ENCODE measurements around the gene ZNF688.
A peak's percentile ranks its signal among the peaks of the same experiment; 100 is the strongest.
"Not testable (repeated sequence)": the region's sequence is repeated elsewhere in the genome, so short reads cannot be mapped to it uniquely, and the experiment has no call there.

Gene ZNF688

DNA sequence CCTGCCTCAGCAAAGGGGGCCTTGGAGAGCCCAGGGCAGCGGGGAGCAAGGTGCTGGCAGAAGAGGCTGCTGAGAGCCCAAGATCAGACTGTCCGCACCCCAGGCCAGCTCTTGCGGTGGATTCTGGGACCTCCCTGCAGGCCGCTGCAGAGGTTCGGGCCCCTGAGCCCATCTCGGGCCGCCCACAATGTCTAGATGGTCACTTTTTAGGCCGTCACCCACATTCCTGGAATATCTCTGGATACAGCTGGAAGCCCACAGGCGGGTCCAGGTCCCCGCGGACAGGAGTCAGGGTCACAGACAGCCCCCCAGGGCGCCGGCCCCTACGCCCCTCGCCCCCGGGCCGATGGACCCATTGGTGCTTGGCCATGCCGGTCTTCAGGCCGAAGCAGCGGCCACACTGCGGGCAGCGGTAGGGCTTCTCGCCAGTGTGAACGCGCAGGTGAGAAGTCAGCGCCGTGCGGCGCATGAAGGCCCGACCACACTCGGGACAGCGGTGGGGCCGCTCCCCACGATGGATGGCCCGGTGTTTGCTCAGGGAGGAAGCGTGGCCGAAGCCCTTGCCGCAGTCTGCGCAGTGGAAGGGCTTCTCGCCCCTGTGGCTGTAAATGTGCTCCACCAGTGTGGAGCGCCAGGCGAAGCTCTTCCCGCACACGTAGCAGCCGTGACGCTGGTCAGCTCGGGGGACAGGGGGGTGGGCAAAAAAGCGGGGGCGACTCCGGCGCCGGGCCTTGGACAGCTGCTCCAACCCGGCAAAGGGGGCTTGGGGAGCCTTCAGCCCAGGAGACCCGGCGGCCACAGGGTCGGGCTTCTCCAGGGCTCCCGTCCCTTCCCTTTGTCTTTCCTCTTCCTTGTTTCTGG is 39.0 kb downstream of the ZNF688 start:
- no peak for DNase-seq

DNA sequence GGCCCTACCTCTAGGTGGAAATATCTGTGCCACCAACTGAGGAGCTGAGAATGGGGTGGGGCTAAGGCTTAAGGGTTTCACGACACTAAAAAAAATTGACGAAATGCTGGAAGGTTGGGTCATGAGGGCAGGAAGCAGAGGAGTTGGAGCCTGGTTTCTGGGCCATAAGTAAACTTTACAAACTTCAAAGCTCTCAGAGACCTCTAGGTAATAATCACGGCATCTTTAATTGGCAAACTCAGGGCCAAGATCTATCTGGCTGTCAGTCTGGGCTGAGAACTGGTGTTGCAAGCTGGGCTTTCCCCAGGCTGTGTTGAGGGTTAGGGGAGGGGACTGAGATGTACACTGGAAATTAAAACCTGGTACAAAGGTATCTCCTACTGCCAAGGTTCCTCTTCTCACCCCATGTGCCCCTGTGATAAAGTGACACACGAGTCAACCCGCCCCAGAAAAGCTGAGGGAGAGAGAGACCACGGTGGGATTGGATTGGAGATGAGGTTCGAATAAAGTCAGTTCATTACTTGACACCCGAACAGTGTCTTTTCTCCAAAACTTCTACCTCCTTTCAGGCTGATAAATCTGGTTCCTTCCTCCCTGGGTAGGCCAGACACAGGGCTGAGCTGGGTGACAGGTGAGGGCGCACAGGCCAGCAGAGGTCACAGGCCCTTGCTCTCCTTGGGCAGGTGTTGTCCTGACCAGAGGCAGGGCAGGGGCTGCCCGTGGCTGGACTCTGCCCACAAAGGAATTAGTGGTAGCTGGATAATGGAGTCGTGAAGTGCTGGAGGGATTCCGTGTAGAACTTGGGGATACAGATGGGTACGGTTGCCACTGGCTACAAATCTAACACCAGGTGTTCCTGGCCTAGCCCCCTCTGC is 41.1 kb downstream of the ZNF688 start:
- DNase-seq = no peak

DNA sequence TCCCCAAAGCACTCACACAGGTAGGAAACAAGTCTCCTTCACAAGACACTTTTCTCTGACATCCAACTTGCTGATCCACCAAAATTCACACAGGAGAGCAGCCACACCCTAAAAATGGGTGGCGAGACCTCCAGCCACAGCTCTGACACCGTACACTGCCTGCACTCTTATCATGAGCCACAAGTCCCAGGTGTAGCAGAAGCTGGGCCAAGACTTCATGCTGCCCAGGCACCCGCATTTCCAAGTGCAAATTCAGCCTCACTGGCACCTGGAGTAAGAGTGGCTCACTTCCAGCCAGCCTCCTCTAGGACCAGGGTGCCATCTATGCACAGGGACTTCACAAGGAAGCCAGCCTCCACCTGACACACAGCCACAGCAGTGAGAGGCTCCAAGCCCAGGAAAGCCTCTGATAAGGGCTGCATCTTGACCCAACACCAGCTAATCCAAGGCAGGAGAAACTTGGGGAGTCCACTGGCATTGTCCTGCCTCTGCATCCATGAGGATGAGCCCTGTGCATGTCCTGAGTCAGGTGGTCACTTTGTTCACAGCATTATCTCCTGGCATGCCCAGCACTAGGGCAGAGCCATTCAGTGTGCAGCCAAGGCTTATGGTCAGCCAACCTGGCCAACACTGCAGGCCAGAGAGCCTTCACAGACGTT is 42.6 kb downstream of the ZNF688 start:
- DNase-seq = no peak

DNA sequence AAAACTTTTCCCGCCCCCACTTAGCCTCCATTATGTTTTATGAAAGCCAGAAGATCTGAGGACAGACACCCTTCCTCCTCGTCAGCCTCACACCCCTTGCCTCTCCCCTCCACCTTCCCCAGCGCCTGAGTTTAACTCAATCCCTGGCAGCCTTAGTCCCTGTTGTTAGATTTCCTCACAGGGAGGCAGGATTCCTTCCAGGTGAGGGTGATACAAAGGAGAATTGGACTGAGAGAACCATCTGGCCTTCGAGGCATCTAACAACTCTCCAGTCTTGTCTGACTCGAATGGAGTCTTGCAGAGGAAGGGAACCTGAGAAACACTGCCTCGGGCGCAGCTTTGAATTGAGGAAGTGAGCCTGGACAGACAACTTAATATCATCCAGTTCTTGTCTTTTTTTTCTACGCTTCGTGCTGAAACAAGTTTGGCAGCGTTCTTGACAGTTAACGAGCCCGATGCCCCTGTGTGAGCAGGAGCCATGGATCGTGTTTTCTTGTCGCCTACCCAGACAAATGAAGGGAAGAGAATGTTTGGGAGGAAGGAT is 43.8 kb downstream of the ZNF688 start:
- DNase-seq = no peak

DNA sequence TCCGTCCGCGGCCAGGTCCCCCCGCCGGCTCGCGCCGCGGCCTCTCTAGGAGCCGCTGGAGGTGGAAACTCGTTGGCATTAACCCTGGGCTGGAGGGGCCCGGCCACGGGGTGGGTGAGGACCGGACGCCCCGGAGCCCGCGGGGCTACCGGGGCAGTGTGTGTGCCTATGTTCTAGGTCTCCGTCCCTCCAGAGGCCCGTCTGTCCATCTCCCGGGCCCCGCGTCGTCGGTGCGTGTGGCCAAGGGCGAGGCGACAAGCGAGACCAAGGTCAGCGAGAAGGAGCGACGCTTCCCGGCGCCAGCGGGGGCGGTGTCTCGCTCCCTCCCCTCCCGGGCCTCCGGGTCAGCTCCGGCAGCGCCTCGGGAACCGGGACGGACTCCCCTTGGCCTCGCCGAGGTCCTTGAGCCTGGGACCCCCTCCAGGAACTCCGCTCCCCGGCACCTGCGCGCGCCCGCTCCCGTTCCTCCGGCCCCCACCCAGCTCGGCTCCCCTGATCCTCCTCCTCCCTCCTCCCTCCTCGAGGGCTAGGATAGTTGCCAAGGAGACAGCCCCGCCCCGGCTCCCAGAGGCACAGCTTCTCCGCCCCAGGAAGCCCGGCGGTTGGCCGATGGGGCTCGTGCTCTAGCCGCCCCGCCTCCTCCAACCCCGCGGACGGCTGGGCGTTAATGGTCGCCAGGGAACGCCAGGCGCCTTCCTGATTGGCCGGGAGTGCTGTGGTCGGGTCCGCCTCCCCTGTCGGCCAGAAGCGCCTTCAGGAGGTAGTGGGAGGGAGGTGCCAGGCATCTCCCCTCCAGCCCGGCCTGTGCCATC is 44.5 kb downstream of the ZNF688 start:
- DNase-seq = peak; percentile 77

DNA sequence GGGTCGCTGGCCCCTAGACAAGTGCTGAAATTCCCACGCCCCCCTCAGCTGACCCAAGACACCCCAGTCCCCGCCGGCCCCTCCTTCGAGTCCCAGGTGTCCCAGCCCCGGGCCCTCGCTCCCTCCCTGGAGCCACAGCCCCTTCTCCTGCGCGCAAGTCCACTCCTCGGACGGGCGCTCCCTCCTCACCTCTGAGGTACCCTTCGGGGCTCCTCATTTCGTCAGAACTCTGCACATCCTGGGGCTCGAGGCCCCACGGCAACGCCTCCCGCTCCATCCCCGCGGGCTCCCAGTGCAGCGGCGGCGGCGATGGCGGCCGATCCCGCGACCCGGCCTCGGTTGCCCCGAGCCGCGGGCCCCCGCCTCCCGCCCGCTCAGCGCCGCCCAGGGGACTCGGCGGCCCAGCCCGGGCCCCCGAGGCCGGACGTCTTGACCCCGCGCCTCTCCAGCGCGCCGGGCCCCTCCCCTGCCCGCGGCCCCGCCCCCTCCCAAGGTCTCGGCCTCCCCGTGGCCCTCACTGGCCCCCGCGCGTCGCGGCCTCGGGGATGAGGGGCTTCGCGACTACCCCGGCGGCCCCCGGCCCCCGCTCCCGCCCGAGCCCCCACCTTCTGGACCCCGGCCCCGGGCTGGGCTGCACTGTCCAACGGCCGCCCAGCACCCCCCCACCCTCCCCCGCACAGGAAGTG is 45.2 kb downstream of the ZNF688 start, which contains the start of gene ZNF768:
ZNF768 (minus strand) TSS at position 430 of the 686 bp plus-strand sequence; CDS start at position 277, 153 bp downstream.
- peak; percentile 15 for DNase-seq

DNA sequence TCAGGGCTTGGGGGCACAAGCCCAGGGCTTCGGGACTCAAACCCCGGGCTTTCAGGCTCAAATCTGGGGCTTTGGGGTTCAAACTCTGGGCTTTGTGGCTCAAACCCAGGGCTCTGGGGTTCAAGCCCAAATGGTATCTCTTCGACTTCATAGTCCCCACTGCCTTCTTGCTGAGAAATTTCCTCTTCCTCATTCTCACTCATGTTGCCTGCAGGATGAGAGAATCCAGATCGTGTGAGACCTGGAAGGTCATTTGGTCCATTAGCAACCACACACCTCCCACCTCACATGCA is 45.7 kb downstream of the ZNF688 start:
- DNase-seq = no peak

DNA sequence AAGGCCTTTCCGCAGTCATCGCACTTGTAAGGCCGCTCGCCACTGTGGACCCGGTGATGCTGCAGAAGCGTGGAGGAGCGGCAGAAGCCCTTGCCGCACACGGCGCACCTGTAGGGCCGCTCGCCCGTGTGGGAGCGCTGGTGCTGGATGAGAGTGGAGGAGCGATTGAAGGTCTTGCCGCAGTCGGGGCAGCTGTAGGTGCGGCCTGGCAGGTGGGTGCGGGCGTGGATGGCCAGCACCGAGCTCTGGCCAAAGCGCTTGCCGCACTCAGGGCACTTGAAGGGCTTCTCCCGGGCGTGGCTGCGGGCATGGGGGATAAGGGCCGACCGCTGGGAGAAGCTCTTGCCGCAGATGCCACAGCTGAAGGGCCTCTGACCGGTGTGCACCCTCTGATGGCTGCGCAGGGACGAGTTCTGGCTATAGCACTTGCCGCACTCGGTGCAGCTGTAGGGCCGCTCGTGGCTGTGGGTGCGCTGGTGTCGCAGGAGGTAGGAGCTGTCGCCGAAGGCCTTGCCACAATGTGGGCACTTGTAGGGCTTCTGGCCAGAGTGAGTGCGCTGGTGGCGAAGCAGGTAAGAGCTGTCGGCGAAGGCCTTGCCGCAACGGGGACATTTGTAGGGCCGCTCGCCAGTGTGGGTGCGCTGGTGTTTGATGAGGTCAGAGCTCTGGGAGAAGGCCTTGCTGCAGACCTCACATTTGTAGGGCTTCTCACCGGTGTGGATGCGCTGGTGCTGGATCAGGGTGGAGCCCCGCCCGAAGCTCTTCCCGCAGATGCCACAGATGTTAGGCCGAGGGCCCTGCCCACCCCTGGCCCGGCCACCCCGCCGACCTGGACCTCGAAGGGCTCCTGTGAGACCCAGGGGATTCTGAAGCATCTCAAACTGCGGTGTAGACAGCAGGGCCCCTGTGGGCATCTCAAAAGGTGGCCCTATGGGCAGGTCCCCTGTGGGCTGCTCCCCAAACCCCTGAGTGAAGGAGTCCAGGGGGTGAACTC is 46.6 kb downstream of the ZNF688 start:
- DNase-seq = no peak

DNA sequence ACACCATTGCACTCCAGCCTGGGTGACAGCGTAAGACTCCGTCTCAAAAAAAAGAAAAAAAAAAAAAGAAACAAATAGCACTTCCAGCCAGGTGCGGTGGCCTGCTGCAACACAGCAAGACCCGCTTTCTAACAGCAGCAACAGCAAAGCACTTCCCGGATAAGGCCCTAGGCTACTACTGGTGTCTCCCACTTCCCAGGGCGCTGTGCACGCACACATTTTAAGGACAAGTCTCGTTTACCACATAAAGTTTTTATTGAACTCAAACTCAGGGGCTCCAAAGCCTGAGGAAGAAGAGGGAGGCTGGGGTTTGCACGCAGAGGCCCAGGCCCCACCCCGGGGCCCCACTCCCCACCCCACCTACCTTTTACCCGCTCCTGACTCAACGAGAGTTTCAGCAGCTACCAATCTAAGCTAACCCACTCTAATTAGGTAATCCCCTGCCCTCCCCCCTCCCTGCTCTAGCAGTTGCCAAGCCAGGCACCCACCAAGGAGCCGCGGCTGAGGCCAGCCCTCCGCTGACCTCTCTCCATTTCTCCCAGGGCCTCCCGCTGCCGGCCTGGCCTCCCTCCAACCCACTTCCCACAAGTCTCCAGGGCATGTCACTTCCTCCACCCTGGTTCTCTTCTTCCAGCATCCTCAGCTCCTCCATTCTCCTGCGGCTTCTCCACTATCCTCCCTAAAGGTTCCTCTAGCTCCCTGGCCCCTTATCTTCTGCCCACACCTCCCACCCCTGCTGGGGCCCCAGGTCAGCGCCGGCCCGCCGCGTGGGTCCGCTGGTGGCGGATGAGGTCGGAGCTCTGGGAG is 47.5 kb downstream of the ZNF688 start:
- DNase-seq = no peak

DNA sequence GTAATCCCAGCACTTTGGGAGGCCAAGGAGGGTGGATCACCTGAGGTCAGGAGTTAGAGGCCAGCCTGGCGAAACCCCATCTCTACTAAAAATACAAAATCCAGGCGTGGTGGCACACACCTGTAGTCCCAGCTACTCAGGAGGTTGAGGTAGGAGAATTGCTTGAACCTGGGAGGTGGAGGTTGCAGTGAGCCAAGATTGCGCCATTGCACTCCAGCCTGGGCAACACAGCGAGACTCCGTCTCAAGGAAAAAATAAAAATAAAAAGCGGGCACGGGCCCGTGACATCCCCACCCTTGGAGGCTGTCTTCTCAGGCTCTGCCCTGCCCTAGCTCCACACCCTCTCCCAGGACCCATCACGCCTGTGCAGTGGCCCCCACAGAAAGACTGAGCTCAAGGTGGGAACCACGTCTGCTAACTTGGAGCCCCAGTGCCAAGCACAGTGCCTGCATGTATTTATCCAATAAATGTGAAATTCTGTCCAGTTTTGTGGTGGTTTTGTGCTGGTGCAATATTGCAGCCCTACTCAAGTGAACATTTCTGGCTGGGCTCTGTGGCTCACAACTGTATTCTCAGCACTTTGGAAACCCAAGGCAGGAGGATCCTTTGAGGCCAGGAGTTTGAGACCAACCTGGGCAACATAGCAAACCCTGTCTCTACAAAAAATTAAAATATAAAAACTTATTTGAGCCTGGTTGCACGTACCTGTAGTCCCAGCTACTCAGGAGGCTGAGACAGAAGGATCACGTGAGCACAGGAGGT is 48.6 kb downstream of the ZNF688 start:
- not testable (repeated sequence) for DNase-seq

DNA sequence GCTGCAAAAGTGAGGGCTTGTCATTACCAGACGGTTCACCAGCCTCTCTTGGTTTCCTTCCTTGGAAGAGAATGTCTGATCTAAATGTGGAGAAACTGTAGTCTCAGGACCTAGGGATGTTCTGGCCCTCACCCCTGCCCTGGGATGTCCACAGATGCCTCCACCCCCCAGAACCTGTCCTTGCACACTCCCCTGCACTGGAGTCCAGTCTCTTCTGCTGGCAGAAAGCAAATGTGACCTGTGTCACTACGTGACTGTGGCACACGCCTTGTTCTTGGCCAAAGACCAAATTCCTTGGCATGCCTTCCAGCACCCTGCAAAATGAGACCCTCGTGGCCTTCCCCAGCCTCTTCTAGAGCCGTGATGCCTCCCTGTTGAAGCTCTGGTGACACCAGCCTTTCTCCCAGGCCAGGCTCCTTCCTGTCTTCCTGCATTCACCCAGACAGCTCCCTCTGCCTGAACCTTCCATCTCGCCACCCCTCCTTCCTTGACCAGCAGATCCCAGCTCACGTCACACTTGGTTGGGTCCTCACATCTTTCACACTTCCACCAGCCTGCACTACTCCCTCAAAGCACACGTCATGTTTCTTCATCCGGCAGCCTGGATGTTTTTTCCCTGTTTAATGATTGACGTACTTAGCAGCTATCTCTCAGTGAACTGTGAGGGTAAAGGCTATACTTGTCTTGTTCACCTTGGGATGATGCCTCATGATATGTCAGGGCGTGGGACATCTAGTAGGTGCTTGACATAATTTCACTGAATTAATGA is 49.5 kb downstream of the ZNF688 start:
- DNase-seq = no peak

DNA sequence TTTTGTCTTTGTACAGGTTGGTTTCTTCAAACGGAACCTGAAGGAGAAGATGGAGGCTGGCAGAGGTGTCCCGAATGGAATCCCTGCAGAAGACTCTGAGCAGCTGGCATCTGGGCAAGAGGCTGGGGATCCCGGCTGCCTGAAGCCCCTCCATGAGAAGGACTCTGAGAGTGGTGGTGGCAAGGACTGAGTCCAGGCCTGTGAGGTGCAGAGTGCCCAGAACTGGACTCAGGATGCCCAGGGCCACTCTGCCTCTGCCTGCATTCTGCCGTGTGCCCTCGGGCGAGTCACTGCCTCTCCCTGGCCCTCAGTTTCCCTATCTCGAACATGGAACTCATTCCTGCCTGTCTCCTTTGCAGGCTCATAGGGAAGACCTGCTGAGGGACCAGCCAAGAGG is 50.0 kb downstream of the ZNF688 start:
- no peak for DNase-seq

Data from activated CD4-positive, alpha-beta T cell treated with anti-CD3 and anti-CD28 coated beads, Interleukin-2, amount 50 U/mL, for 1 hour (primary cell).